Stimulated activated CD8-positive, alpha-beta memory T cell treated with anti-CD3 and anti-CD28 coated beads, Interleukin-15, amount 100 ng/mL, for 24 hours (primary cell): ENCODE data around the gene TAX1BP3.

Source experiments
- DNase-seq: peaks from one replicate; pipeline ENCODE4 v3.0.0-alpha.2; 2020; ENCODE audit warnings: low read depth

Gene TAX1BP3

DNA sequence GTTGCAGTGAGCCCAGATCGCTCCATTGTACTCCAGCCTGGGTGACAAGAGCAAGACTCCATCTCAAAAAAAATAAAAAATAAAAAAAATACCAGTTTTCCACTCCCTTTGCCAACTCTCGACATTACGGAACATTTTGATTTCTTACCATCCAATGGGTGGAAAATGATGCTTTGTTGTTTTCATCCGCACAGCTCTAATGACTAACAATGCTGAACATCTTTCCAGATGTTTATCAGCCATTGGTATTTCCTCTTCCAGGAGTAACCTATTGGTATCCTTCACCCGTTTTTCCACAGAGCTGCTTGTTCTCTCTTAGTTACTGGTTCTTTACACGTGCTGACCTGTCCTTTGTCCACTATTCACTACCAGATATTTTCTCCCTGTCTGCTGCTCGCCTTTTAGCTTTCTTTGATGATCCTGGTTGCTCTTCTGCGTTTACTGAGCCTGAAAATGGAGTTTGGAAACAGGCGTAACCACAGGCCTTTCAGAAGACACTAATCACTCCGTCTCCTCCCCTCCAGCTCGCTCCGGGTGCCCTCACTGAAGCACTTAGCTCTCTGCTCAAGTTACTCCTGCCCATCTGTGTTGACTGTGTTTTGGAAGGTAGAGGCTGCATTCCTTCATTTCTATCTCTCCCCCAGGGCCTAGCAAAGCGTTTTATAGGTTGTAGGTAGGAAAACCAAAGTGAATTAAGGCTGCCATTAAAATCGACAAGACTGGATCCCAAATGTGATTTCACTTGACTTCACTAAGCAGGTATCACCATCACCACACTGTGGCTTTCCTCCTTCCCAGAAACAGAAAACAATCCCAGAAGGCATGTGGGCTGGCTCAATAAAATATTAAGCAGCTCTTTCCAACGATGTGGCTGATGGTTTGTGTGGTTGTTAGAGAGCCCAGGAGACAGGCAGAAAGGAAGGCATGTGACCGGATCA, 41.3 kb downstream of the TAX1BP3 start:
- DNase-seq = no peak

DNA sequence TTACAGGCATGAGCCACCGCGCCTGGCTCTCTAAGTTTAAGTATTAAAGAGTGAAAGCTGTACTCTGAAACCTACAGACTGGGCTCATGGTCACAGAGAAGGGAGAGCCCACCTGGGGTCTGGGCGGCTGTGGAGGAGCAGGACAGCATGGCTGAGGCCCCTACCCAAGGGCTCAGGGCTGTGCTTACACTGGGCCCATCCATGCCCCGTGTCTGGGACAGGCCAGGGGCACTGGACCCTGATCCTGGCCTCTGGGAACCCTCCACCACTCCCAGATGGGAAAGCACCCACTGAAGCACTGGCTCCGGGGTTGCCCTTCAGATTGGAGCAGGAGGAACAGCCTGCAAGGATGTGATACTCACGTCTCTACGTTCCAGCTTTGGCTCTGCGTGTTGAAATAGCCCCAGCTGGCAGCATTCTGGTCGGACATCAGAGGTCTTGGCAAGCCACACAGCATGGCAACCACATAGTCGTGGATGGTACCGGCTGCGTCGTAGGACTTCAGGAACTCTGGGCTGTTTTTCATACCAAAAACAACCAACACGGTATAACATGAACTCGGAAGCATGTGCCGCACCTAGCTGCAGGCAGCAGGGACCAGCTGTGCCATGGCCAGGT, 45.3 kb downstream of the TAX1BP3 start:
- no peak for DNase-seq

GRCh38 chr17:3621146-3621720, 47.1 kb downstream of the TAX1BP3 start:
- no peak for DNase-seq

DNA sequence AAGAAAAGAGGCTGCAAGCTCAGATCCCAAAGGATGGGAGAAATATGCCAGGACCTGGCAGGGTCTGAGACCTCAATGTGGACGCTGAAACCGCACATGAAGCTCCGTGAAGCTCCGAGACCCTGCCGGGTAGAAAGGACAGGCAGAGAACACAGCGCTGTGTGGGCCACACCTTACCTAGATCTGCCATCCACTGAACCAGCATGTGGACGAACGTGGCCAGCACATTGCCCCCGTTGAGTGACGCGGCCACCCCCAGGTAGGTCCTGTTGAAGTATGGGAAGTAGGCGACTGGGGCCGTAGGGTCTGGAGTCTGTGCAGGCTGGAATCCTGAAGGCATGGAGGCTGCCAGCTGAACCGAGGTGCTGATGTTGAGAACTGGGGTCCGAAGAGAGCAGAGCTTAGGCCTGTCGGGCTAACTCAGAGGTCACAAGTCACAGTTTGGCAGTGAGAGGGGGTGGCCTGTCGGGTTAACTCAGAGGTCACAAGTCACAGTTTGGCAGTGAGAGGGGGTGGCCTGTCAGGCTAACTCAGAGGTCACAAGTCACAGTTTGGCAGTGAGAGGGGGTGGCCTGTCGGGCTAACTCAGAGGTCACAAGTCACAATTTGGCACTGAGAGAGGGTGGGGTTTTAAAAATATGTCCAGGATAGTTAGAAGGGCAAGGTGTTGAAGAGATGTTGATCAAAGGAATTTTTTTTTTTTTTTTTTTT, 53.1 kb downstream of the TAX1BP3 start:
- no peak for DNase-seq

GRCh38 chr17:3613124-3613523, 55.3 kb downstream of the TAX1BP3 start:
- no peak for DNase-seq
